Karpas-422 (cell line): ENCODE data around the gene FIBIN. TPM values are rescaled to one million over a fixed set of nuclear protein-coding genes. Genes with fewer than 3 reads are reported as not detected.
"Not testable (repeated sequence)": the region's sequence is repeated elsewhere in the genome, so short reads cannot be mapped to it uniquely, and the experiment has no call there.

Source experiments
- DNase-seq: peaks from one replicate; pipeline ENCODE4 v3.0.0-alpha.2; 2015
- H2AFZ ChIP-seq: fragments of 200-600 bp; sonication (generic); 2 replicates; pipeline ENCODE4 v1.6.1; 2014; ENCODE audit warnings: antibody characterized with exemption, low read length, mixed read lengths
- H3K27ac ChIP-seq: fragments of 200-600 bp; sonication (generic); 2 replicates; pipeline ENCODE4 v1.5.1; 2014; ENCODE audit warnings: mild to moderate bottlenecking, low read length, moderate library complexity
- H3K27me3 ChIP-seq: fragments of 200-600 bp; sonication (generic); 2 replicates; pipeline ENCODE4 v1.6.1; 2014; ENCODE audit warnings: low read length, mixed read lengths
- H3K36me3 ChIP-seq: fragments of 200-600 bp; sonication (generic); 2 replicates; pipeline ENCODE4 v1.6.1; 2014; ENCODE audit warnings: low read length, mixed read lengths; ENCODE audit not compliant: insufficient read depth
- H3K4me1 ChIP-seq: fragments of 200-600 bp; sonication (generic); 2 replicates; pipeline ENCODE4 v1.6.1; 2014; ENCODE audit warnings: mild to moderate bottlenecking, low read length, mixed read lengths
- H3K4me2 ChIP-seq: fragments of 200-600 bp; sonication (generic); 2 replicates; pipeline ENCODE4 v1.6.1; 2014; ENCODE audit warnings: low read length, low read depth, mild to moderate bottlenecking; ENCODE audit not compliant: poor library complexity, severe bottlenecking
- H3K4me3 ChIP-seq: fragments of 200-600 bp; sonication (generic); 2 replicates; pipeline ENCODE4 v1.5.1; 2014; ENCODE audit warnings: mild to moderate bottlenecking, antibody characterized with exemption, low read length, mixed read lengths
- H3K79me2 ChIP-seq: fragments of 200-600 bp; sonication (generic); 2 replicates; pipeline ENCODE4 v1.6.1; 2014; ENCODE audit warnings: mild to moderate bottlenecking, low read length, mixed read lengths
- H3K9ac ChIP-seq: fragments of 200-600 bp; sonication (generic); 2 replicates; pipeline ENCODE4 v1.6.0; 2014; ENCODE audit warnings: low read length
- H3K9me2 ChIP-seq: fragments of 200-600 bp; sonication (generic), shearing (Covaris generic); replicated peaks from 2 replicates; pipeline ENCODE4 v1.6.0; 2014; ENCODE audit warnings: mild to moderate bottlenecking, low read length, moderate library complexity; ENCODE audit not compliant: insufficient read depth
- H3K9me3 ChIP-seq: fragments of 300-700, 200-600 bp; sonication (generic); 2 replicates; pipeline ENCODE4 v1.6.1; 2014; ENCODE audit warnings: low read length, mixed read lengths
- H4K20me1 ChIP-seq: fragments of 200-600 bp; sonication (generic); 2 replicates; pipeline ENCODE4 v1.6.1; 2014; ENCODE audit warnings: mild to moderate bottlenecking, antibody characterized with exemption, low read length, low read depth; ENCODE audit not compliant: insufficient read depth
- total RNA-seq: library from RNA; depleted of rRNA; stranded (reverse); fragments of >200 nt; shearing (Covaris generic); gene quantifications from 2 replicates; pipeline ENCODE4 v1.2.3, GENCODE V29; 2014; ENCODE audit warnings: low replicate concordance

Gene FIBIN
- total RNA-seq, 1 experiment from 2014 or later, result not detected

DNA sequence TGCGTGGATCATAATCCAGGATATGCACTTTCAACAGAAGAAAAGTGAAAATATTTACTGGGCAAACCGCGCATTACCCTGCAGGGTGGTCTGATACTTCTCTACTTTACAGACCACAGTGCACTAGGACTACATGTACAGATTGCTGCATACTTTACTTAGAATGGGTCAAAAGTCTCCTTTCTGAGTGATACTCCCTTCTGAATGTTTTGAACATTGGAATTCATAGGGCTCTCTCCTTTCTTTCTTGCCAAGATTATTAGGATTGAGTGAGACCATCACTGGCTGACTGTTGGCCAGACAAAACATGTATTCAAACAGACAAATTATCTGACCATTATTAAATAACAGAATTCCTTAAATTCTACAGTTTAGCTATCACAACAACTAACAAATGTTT is 6.6 kb upstream of the FIBIN start:
- no peaks in the 10 kb centered on the region for H3K9me2 ChIP-seq

GRCh38 chr11:26987731-26988130 is 6.2 kb upstream of the FIBIN start:
- H3K27me3 ChIP-seq, result no peaks in the 10 kb centered on the region
- no peaks in the 10 kb centered on the region for H3K9me2 ChIP-seq
- H2AFZ ChIP-seq, result no peak overlapping the region
- no peaks in the 10 kb centered on the region for H3K9me3 ChIP-seq
- H3K4me3 ChIP-seq, result no peak overlapping the region
- H3K9ac ChIP-seq, result no peak overlapping the region
- no peaks in the 10 kb centered on the region for H4K20me1 ChIP-seq
- H3K4me2 ChIP-seq, result no peak overlapping the region
- DNase-seq, result no peak
- no peaks in the 10 kb centered on the region for H3K4me1 ChIP-seq
- no peaks in the 10 kb centered on the region for H3K79me2 ChIP-seq
- H3K27ac ChIP-seq, result no peak overlapping the region
- no peaks in the 10 kb centered on the region for H3K36me3 ChIP-seq

More for the DNA sequence above, 6.6 kb upstream of the FIBIN start:
- no peak for DNase-seq
- Histone ChIP-seq H3K9ac (no peak overlapping the region), H3K79me2 (no peaks in the 10 kb centered on the region), H3K4me2 (no peak overlapping the region), H4K20me1 (no peaks in the 10 kb centered on the region), H3K27me3 (no peaks in the 10 kb centered on the region), H3K4me1 (no peaks in the 10 kb centered on the region), H3K4me3 (no peak overlapping the region), H3K36me3 (no peaks in the 10 kb centered on the region), H3K27ac (no peak overlapping the region), H2AFZ (no peak overlapping the region), H3K9me3 (no peaks in the 10 kb centered on the region)

DNA sequence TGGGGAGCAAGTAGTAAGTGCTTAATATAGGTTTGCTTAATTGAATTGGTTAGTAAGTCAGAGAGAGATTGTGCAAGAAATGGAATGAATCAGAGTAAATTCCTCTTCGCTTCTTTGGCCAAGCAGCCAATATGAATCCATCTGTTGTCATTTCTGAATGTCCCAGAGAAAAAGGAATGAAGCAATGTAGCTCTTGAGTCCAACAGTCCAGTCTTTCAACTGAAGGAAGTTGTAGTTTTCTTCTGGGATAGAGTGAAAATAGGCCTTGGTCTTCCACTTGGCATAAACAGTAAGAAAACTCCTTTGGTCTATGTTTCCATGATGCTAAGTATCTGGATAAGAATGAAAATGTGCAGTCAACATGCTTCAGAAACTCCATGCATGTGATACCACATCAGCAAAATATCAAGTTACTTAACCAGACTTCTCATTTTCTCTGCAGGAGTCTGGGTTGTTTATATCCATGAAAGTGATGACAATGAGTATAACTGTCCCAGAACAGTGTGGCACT is 1.8 kb upstream of the FIBIN start:
- H3K9me3 ChIP-seq, result no peaks in the 10 kb centered on the region
- H4K20me1 ChIP-seq, result no peaks in the 10 kb centered on the region
- H2AFZ ChIP-seq, result no peak overlapping the region

GRCh38 chr11:26994631-26995095 is 751 bp downstream of the FIBIN start:
- Histone ChIP-seq H3K9me3 (no peaks in the 10 kb centered on the region), H3K79me2 (no peaks in the 10 kb centered on the region), H3K36me3 (no peaks in the 10 kb centered on the region), H4K20me1 (no peaks in the 10 kb centered on the region), H3K9me2 (no peaks in the 10 kb centered on the region), H3K27me3 (no peaks in the 10 kb centered on the region), H3K4me3 (no peak overlapping the region), H3K9ac (no peak overlapping the region), H3K27ac (no peak overlapping the region), H2AFZ (no peak overlapping the region), H3K4me2 (no peak overlapping the region), H3K4me1 (no peaks in the 10 kb centered on the region)
- DNase-seq, result no peak

More for the DNA sequence above, 1.8 kb upstream of the FIBIN start:
- no peaks in the 10 kb centered on the region for H3K9me2 ChIP-seq
- no peak overlapping the region for H3K9ac ChIP-seq
- H3K27me3 ChIP-seq, result no peaks in the 10 kb centered on the region
- no peak overlapping the region for H3K27ac ChIP-seq
- no peaks in the 10 kb centered on the region for H3K36me3 ChIP-seq
- no peak for DNase-seq
- H3K79me2 ChIP-seq, result no peaks in the 10 kb centered on the region
- H3K4me3 ChIP-seq, result no peak overlapping the region
- no peaks in the 10 kb centered on the region for H3K4me1 ChIP-seq
- no peak overlapping the region for H3K4me2 ChIP-seq

GRCh38 chr11:26995701-26996460 is 2.0 kb downstream of the FIBIN start:
- H3K9ac ChIP-seq, result no peak overlapping the region
- H2AFZ ChIP-seq, result no peak overlapping the region

DNA sequence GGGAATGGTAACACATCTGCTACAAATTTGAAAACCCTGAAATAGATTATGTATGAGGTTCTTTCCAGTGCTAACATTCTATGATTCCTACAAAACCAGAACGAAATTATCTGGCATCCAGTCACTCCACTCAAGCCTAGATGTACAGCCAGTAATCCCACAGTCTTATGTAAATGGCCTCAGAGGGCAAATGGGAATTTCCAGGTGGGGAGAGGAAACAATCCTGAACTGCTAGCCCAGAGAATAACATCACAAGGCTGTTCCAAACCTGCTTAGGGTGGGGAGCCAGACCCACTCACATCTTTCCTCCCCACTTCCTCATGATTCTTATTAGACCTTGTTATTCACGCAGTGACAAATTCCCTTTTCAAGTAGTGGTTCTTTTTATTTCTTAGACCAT is 3.5 kb downstream of the FIBIN start:
- no peaks in the 10 kb centered on the region for H3K9me2 ChIP-seq

More at GRCh38 chr11:26995701-26996460, 2.0 kb downstream of the FIBIN start:
- H3K9me2 ChIP-seq, result no peaks in the 10 kb centered on the region
- H3K79me2 ChIP-seq, result no peaks in the 10 kb centered on the region
- no peak overlapping the region for H3K4me3 ChIP-seq
- no peak for DNase-seq
- H3K4me2 ChIP-seq, result no peak overlapping the region
- no peaks in the 10 kb centered on the region for H3K9me3 ChIP-seq
- H3K27ac ChIP-seq, result no peak overlapping the region
- no peaks in the 10 kb centered on the region for H3K36me3 ChIP-seq
- H3K27me3 ChIP-seq, result no peaks in the 10 kb centered on the region
- no peaks in the 10 kb centered on the region for H4K20me1 ChIP-seq
- no peaks in the 10 kb centered on the region for H3K4me1 ChIP-seq

DNA sequence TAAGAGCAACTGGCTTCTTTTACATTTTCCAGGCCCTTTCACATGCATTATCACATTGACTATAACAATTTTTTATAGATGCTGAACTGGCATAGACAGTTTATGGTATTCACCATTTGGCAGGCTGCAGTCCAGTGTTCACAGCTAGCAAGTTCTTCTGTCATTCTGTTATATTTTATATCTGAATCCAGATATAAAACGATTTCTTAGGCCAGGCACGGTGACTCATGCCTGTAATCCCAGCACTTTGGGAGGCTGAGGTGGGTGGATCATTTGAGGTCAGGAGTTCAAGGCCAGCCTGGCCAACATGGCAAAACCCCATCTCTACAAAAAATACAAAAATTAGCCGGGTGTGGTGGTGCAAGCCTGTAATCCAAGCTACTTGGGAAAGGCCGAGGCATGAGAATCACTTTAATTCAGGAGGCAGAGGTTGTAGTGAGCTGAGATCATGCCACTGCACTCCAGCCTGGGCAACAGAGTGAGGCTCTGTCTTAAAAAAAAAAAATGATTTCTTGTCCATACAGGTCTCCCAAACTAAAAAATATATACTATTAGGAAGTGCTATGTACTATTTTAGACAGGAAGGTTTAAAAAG is 7.3 kb downstream of the FIBIN start:
- not testable (repeated sequence) for H3K27me3 ChIP-seq, H3K9me2 ChIP-seq, H2AFZ ChIP-seq, H3K27ac ChIP-seq, H3K4me2 ChIP-seq, H3K9ac ChIP-seq, H3K4me3 ChIP-seq, H3K79me2 ChIP-seq, H4K20me1 ChIP-seq, H3K9me3 ChIP-seq, DNase-seq, H3K36me3 ChIP-seq, H3K4me1 ChIP-seq

More for the DNA sequence above, 3.5 kb downstream of the FIBIN start:
- Histone ChIP-seq H3K4me3 (no peak overlapping the region), H4K20me1 (no peaks in the 10 kb centered on the region), H3K27me3 (no peaks in the 10 kb centered on the region), H3K9ac (no peak overlapping the region), H3K9me3 (no peaks in the 10 kb centered on the region), H3K36me3 (no peaks in the 10 kb centered on the region), H3K4me2 (no peak overlapping the region), H2AFZ (no peak overlapping the region), H3K4me1 (no peaks in the 10 kb centered on the region), H3K79me2 (no peaks in the 10 kb centered on the region), H3K27ac (no peak overlapping the region)
- DNase-seq, result no peak

- H3K27me3 ChIP-seq, result no peaks in the 10 kb centered on the region
- no peaks in the 10 kb centered on the region for H3K4me1 ChIP-seq
- no peak overlapping the region for H3K4me3 ChIP-seq
- H3K79me2 ChIP-seq, result no peaks in the 10 kb centered on the region
- no peak overlapping the region for H3K4me2 ChIP-seq
- no peak overlapping the region for H3K9ac ChIP-seq
- no peaks in the 10 kb centered on the region for H3K36me3 ChIP-seq
- H2AFZ ChIP-seq, result no peak overlapping the region
- no peaks in the 10 kb centered on the region for H3K9me2 ChIP-seq
- DNase-seq, result no peak
- no peaks in the 10 kb centered on the region for H3K9me3 ChIP-seq
- H4K20me1 ChIP-seq, result no peaks in the 10 kb centered on the region
- H3K27ac ChIP-seq, result no peak overlapping the region
Observed at GRCh38 chr11:27002431-27002830, 8.5 kb downstream of the FIBIN start.
